CD4-positive, alpha-beta T cell (primary cell): ENCODE measurements around the gene TRAPPC14. TPM values are rescaled to one million over a fixed set of nuclear protein-coding genes. Genes with fewer than 3 reads are reported as not detected.
A peak's percentile ranks its signal among the peaks of the same experiment; 100 is the strongest.

Source experiments
- ATAC-seq: fragments of 200-7000 bp; cut with Tn5 transposase; one replicate; pipeline ENCODE4 v1.10.0; 2022; ENCODE audit warnings: mild to moderate bottlenecking; ENCODE audit not compliant: poor library complexity
- CTCF ChIA-PET: fragments of 350-600 bp; sonication (Branson Sonifier 250); formaldehyde crosslinking; loops from one replicate; lab custom pipeline; 2021; ENCODE audit warnings: antibody characterized with exemption, inconsistent platforms; lab: Charles Lee
- POLR2A ChIA-PET: fragments of 350-600 bp; sonication (Branson Sonifier 250); formaldehyde crosslinking; loops from one replicate; lab custom pipeline; 2021; ENCODE audit warnings: antibody characterized with exemption, inconsistent platforms; lab: Charles Lee
- DNase-seq, 14 experiments: peaks; one replicate each; pipeline ENCODE4 v3.0.0-alpha.2; 2013 to 2020; ENCODE audit warnings: mixed read lengths in 2 of 14
- H3K27ac ChIP-seq, 2 donors: one replicate each; pipeline versions ENCODE4 v1.5.1 to v1.7.0; 2013; ENCODE audit warnings: low read length in 2 of 2, low read depth in 1 of 2, mild to moderate bottlenecking in 1 of 2
- H3K27me3 ChIP-seq, 2 experiments: 1 replicate in 1 of 2; 2 replicates in 1 of 2; pipeline versions ENCODE4 v1.6.1 to v1.7.0; 2013; ENCODE audit warnings: low read length in 2 of 2, control low read depth in 1 of 2, mild to moderate bottlenecking in 1 of 2, moderate library complexity in 1 of 2; ENCODE audit not compliant: insufficient read depth in 2 of 2, control insufficient read depth in 1 of 2
- H3K36me3 ChIP-seq: one replicate; pipeline ENCODE4 v1.6.1; 2013; ENCODE audit warnings: low read length, control low read depth; ENCODE audit not compliant: insufficient read depth
- H3K4me1 ChIP-seq: one replicate; pipeline ENCODE4 v1.6.1; 2013; ENCODE audit warnings: low read length, control low read depth; ENCODE audit not compliant: insufficient read depth
- H3K4me3 ChIP-seq: one replicate; pipeline ENCODE4 v1.5.1; 2013; ENCODE audit warnings: mild to moderate bottlenecking, low read length, moderate library complexity
- H3K9me3 ChIP-seq, 2 experiments: 1 replicate in 1 of 2; 2 replicates in 1 of 2; pipeline versions ENCODE4 v1.6.1 to v1.7.0; 2013; ENCODE audit warnings: low read length in 2 of 2, mild to moderate bottlenecking in 2 of 2, control low read depth in 1 of 2, moderate library complexity in 1 of 2; ENCODE audit not compliant: control insufficient read depth in 1 of 2, insufficient read depth in 1 of 2
- H3K27ac Mint-ChIP-seq: one replicate; pipeline ENCODE4 v1.8.0; 2020; ENCODE audit warnings: mixed read lengths
- H3K27me3 Mint-ChIP-seq: one replicate; pipeline ENCODE4 v1.8.0; 2021; ENCODE audit warnings: mixed read lengths
- H3K36me3 Mint-ChIP-seq: one replicate; pipeline ENCODE4 v1.8.0; 2021; ENCODE audit warnings: low read depth, mixed read lengths
- H3K4me1 Mint-ChIP-seq: one replicate; pipeline ENCODE4 v1.8.0; 2021; ENCODE audit warnings: low read depth, mixed read lengths
- H3K4me3 Mint-ChIP-seq: one replicate; pipeline ENCODE4 v1.8.0; 2020; ENCODE audit warnings: mild to moderate bottlenecking, mixed read lengths
- H3K9me3 Mint-ChIP-seq: one replicate; pipeline ENCODE4 v1.8.0; 2020; ENCODE audit warnings: mixed read lengths
- intact Hi-C, 2 experiments: fragments of 100-400 bp; cut with DNase I in 1 of 2; cut with micrococcal nuclease in 1 of 2; formaldehyde crosslinking; loops; one replicate each; pipeline versions ENCODE4 v1.15.1 to v1.9.0; 2023 to 2025; cut with DNase I, micrococcal nuclease
- total RNA-seq, 174 experiments: library from RNA in 2 of 174; stranded (reverse) in 2 of 174; gene quantifications; one replicate each; pipeline ENCODE4 v1.2.3 and lab custom pipeline; 2021 to 2026
- TF ChIP-seq, protein P1 (sequence below): fragments of 200-600 bp; IDR thresholded peaks from one replicate; pipeline ENCODE4 v1.8.0; 2022; ENCODE audit warnings: antibody characterized with exemption, mild to moderate bottlenecking

Gene TRAPPC14
- total RNA-seq, 2 experiments from 2014 or later: 37.9 to 42.6 TPM

DNA sequence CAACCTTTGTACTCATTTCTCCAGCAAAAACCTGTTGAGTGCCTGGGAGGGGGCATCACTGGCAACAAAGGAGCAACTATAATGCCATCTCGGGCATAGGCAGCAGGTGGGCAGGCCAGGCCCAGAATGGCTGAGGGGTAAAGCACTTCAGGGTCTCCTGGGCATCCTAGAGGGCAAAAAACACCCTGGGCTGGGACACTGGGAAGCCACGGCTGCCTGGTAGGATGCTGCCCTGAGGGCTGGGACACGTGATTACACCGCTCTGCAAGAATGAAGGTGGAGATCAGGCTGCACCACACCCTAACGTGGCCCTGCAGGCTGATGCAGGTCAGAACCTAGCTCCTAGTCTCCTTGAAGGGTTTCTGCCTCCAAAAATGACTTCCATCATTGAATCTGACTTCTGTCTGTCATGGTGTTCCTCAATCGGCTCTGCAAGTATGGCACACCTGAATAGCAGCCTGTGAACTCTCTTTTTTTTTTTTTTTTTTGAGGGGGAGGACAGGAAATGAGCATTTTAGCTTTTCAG, 4.5 kb upstream of the TRAPPC14 start:
- intact Hi-C loops: loop anchor here in 1 of 2 experiments (2.0 to 10.0 kb wide), 2 partner anchors 14 to 52 kb away; partner anchors contain the start of genes GPC2, PVRIG and STAG3
- H3K4me3 Mint-ChIP-seq: peak overlapping the region; percentile 75
- H3K27me3 ChIP-seq: no peaks in the 10 kb centered on the region
- H3K27me3 Mint-ChIP-seq: no peaks in the 10 kb centered on the region
- ATAC-seq: peak; percentile 43
- peak overlapping the region; percentile 53 to 66 for H3K27ac ChIP-seq
- no peaks in the 10 kb centered on the region for H3K36me3 ChIP-seq
- H3K4me1 ChIP-seq: peaks cover 63% of the 10 kb centered on the region
- ChIA-PET POLR2A (interaction anchor here (0.6 to 8.3 kb wide), 9 partner anchors 9 to 48 kb away, joined by 3 to 109 read pairs (median 4); partner anchors contain the start of genes GPC2, LAMTOR4, MBLAC1 and STAG3), CTCF (interaction anchor here (0.7 to 1.2 kb wide), 3 partner anchors 9 to 32 kb away, joined by 3 to 4 read pairs (median 4); no protein-coding TSS in a partner anchor)
- DNase-seq: peak in 4 of 14 experiments; percentile 45 to 52 (median 48)
- H3K9me3 ChIP-seq: peaks cover 0 to 3% of the 10 kb centered on the region in 2 experiments
- TF ChIP-seq, protein P1, sequence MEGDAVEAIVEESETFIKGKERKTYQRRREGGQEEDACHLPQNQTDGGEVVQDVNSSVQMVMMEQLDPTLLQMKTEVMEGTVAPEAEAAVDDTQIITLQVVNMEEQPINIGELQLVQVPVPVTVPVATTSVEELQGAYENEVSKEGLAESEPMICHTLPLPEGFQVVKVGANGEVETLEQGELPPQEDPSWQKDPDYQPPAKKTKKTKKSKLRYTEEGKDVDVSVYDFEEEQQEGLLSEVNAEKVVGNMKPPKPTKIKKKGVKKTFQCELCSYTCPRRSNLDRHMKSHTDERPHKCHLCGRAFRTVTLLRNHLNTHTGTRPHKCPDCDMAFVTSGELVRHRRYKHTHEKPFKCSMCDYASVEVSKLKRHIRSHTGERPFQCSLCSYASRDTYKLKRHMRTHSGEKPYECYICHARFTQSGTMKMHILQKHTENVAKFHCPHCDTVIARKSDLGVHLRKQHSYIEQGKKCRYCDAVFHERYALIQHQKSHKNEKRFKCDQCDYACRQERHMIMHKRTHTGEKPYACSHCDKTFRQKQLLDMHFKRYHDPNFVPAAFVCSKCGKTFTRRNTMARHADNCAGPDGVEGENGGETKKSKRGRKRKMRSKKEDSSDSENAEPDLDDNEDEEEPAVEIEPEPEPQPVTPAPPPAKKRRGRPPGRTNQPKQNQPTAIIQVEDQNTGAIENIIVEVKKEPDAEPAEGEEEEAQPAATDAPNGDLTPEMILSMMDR: no peak
- no peaks in the 10 kb centered on the region for H3K9me3 Mint-ChIP-seq
- H3K36me3 Mint-ChIP-seq: no peaks in the 10 kb centered on the region
- H3K4me1 Mint-ChIP-seq: peaks cover 61% of the 10 kb centered on the region
- H3K4me3 ChIP-seq: no peak overlapping the region
- peak overlapping the region; percentile 91 for H3K27ac Mint-ChIP-seq

DNA sequence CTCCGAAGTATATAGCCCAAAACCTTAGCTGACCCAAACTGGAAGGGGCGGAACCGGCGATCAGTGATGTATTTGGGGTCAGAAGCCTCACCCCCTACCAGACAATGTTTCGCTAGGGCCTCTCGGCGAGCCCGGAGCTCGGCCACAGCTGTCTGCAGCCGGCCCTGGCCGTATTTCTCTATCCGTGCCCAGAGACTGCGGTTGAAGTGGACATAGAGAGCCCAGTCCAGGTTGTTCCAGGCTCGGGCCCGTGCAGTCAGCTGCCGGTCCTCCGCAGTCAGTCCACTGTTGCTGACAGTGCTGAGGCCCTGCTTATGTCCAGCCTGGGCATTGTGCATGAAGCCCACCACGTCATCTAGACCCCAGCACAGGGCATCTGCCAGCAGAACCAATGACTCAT, 1.5 kb upstream of the TRAPPC14 start:
- TF ChIP-seq, protein P1: no peak
- H3K9me3 Mint-ChIP-seq: no peaks in the 10 kb centered on the region
- Histone ChIP-seq H3K4me1 (peaks cover 62% of the 10 kb centered on the region), H3K4me3 (no peak overlapping the region), H3K27me3 (no peaks in the 10 kb centered on the region), H3K36me3 (peaks cover 24% of the 10 kb centered on the region), H3K27ac (no peak overlapping the region), H3K9me3 (no peaks in the 10 kb centered on the region)
- DNase-seq (no peak), ATAC-seq (no peak)
- peak overlapping the region; percentile 53 for H3K27ac Mint-ChIP-seq
- H3K4me3 Mint-ChIP-seq: peak overlapping the region; percentile 93
- H3K36me3 Mint-ChIP-seq: peaks cover 23% of the 10 kb centered on the region
- POLR2A ChIA-PET: interaction anchor here (0.6 to 3.1 kb wide), 3 partner anchors 7 to 17 kb away, joined by 3 to 19 read pairs (median 14); partner anchors contain the start of genes GAL3ST4, GPC2, LAMTOR4 and STAG3
- CTCF ChIA-PET: no interaction called here
- intact Hi-C loops: loop anchor here in 1 of 2 experiments (10.0 kb wide), 1 partner anchor 55 kb away; the partner anchor contains the start of gene PVRIG
- peaks cover 60% of the 10 kb centered on the region for H3K4me1 Mint-ChIP-seq
- H3K27me3 Mint-ChIP-seq: no peaks in the 10 kb centered on the region

- Mint-ChIP-seq H3K27me3 (no peaks in the 10 kb centered on the region), H3K9me3 (no peaks in the 10 kb centered on the region), H3K4me1 (peaks cover 59% of the 10 kb centered on the region), H3K36me3 (peaks cover 27% of the 10 kb centered on the region), H3K27ac (peak overlapping the region; percentile 76), H3K4me3 (peak overlapping the region; percentile 93)
- peaks cover 64% of the 10 kb centered on the region for H3K4me1 ChIP-seq
- H3K36me3 ChIP-seq: peaks cover 31% of the 10 kb centered on the region
- peak overlapping the region; percentile 48 to 87 for H3K27ac ChIP-seq
- DNase-seq (peak in 1 of 14 experiments; percentile 34), ATAC-seq (no peak)
- H3K9me3 ChIP-seq: no peaks in the 10 kb centered on the region
- CTCF ChIA-PET: interaction anchor here (1.0 kb wide), 1 partner anchor 9 kb away, joined by 3 read pairs; the partner anchor contains the start of gene GAL3ST4
- TF ChIP-seq, protein P1: no peak
- no peaks in the 10 kb centered on the region for H3K27me3 ChIP-seq
- intact Hi-C loops: loop anchor here in 1 of 2 experiments (2.0 to 5.0 kb wide), 2 partner anchors 18 to 113 kb away; partner anchors contain the start of genes GPC2 and STAG3
- POLR2A ChIA-PET: interaction anchor here (0.7 to 3.1 kb wide), 7 partner anchors 8 to 63 kb away, joined by 3 to 27 read pairs (median 5); partner anchors contain the start of genes GAL3ST4, GPC2, LAMTOR4 and STAG3
- H3K4me3 ChIP-seq: peak overlapping the region; percentile 71
Measured at GRCh38 chr7:100159099-100159623, 638 bp upstream of the TRAPPC14 start.
